HG02938 (cell line): ENCODE measurements around the gene TBX1.
"Not testable (repeated sequence)": the region's sequence is repeated elsewhere in the genome, so short reads cannot be mapped to it uniquely, and the experiment has no call there.

Source experiments
- ATAC-seq: cut with Tn5 transposase; IDR thresholded peaks from one replicate; pipeline ENCODE4 v1.9.1; 2021; ENCODE audit warnings: mild to moderate bottlenecking, moderate library complexity; ENCODE audit not compliant: unreplicated experiment

Gene TBX1

GRCh38 chr22:19763458-19764298 is 3.1 kb downstream of the TBX1 start:
- ATAC-seq: no peak

- no peak for ATAC-seq
Observed at GRCh38 chr22:19764299-19764593, 3.7 kb downstream of the TBX1 start.

GRCh38 chr22:19764636-19765476 is 4.3 kb downstream of the TBX1 start:
- ATAC-seq: no peak

- no peak for ATAC-seq
Observed at GRCh38 chr22:19765477-19766239, 5.1 kb downstream of the TBX1 start.

- no peak for ATAC-seq
Observed at GRCh38 chr22:19766240-19766510, 5.6 kb downstream of the TBX1 start.

- no peak for ATAC-seq
Observed at GRCh38 chr22:19766511-19767426, 6.2 kb downstream of the TBX1 start.

- ATAC-seq: no peak
Observed at GRCh38 chr22:19767427-19768341, 7.1 kb downstream of the TBX1 start.

- ATAC-seq: no peak
Observed at GRCh38 chr22:19769393-19769715, 8.8 kb downstream of the TBX1 start.

GRCh38 chr22:19770349-19771220 is 10.0 kb downstream of the TBX1 start:
- no peak for ATAC-seq

- ATAC-seq: no peak
Observed at GRCh38 chr22:19772422-19772672, 11.8 kb downstream of the TBX1 start.

GRCh38 chr22:19772673-19773469 is 12.3 kb downstream of the TBX1 start:
- ATAC-seq: no peak

- no peak for ATAC-seq
Observed at GRCh38 chr22:19773470-19774040, 13.0 kb downstream of the TBX1 start.

- no peak for ATAC-seq
Observed at GRCh38 chr22:19774628-19775027, 14.1 kb downstream of the TBX1 start.

- no peak for ATAC-seq
Observed at GRCh38 chr22:19775496-19776325, 15.1 kb downstream of the TBX1 start.

GRCh38 chr22:19776433-19777031 is 16.0 kb downstream of the TBX1 start:
- no peak for ATAC-seq

- ATAC-seq: not testable (repeated sequence)
Observed at GRCh38 chr22:19777192-19777591, 16.6 kb downstream of the TBX1 start.

GRCh38 chr22:19779011-19779421 is 18.4 kb downstream of the TBX1 start:
- ATAC-seq: no peak
